IMR-90 (cell line): ENCODE data around the gene PHACTR3. TPM values are rescaled to one million over a fixed set of nuclear protein-coding genes. Genes with fewer than 3 reads are reported as not detected.

ENCODE experiments used
- ATAC-seq: fragments of 200-7000 bp; cut with Tn5 transposase; 2 replicates; pipeline ENCODE4 v1.9.1; 2020; ENCODE audit warnings: low read depth, mild to moderate bottlenecking, moderate library complexity
- BruUV-seq: library from RNA; stranded (reverse); fragments of 400-500 nt; replicated peaks from 2 replicates; lab custom pipeline; 2021; lab: Mats Ljungman, UMichigan
- CTCF ChIA-PET: fragments of 300-600 bp; formaldehyde crosslinking; extraction: SDS; loops from one replicate; lab custom pipeline; 2021; ENCODE audit warnings: antibody characterized with exemption; lab: Yijun Ruan, JAX
- POLR2A ChIA-PET: fragments of 300-600 bp; sonication (Branson Sonifier 250); formaldehyde crosslinking; loops from one replicate; lab custom pipeline; 2022; ENCODE audit warnings: antibody characterized with exemption; ENCODE audit not compliant: unreplicated experiment; lab: Charles Lee
- DNase-seq: peaks from one replicate; pipeline ENCODE4 v3.0.0; 2013
- H2AFZ ChIP-seq: replicated peaks from 2 replicates; pipeline ENCODE3; 2013; ENCODE audit warnings: low read length, mild to moderate bottlenecking; ENCODE audit not compliant: poor library complexity
- H2AK5ac ChIP-seq: 2 replicates; pipeline ENCODE4 v1.6.1; 2013; ENCODE audit warnings: low read depth, low read length, inconsistent platforms
- H2AK9ac ChIP-seq: replicated peaks from 2 replicates; pipeline ENCODE3; 2013; ENCODE audit warnings: mild to moderate bottlenecking, low read depth, low read length, moderate library complexity; ENCODE audit not compliant: poor library complexity
- H2BK120ac ChIP-seq: 2 replicates; pipeline ENCODE4 v1.6.1; 2013; ENCODE audit warnings: low read depth, low read length, inconsistent platforms
- H2BK15ac ChIP-seq: 3 replicates; pipeline ENCODE4 v1.6.1; 2013; ENCODE audit warnings: low read depth, low read length, inconsistent platforms
- H2BK20ac ChIP-seq: 2 replicates; pipeline ENCODE4 v1.6.1; 2013; ENCODE audit warnings: low read depth, mild to moderate bottlenecking, inconsistent platforms, low read length, moderate library complexity
- H2BK5ac ChIP-seq: 2 replicates; pipeline ENCODE4 v1.6.1; 2013; ENCODE audit warnings: mild to moderate bottlenecking, low read depth, low read length, inconsistent platforms; ENCODE audit not compliant: poor library complexity, severe bottlenecking
- H3K14ac ChIP-seq: replicated peaks from 2 replicates; pipeline ENCODE4 v1.6.1; 2013; ENCODE audit warnings: low read depth, low read length, inconsistent platforms
- H3K18ac ChIP-seq: 2 replicates; pipeline ENCODE4 v1.6.1; 2013; ENCODE audit warnings: low read depth, low read length, control low read depth
- H3K23ac ChIP-seq: 2 replicates; pipeline ENCODE4 v1.6.1; 2013; ENCODE audit warnings: low read depth, low read length, inconsistent platforms
- H3K27ac ChIP-seq: 2 replicates; pipeline ENCODE4 v1.5.1; 2013; ENCODE audit warnings: mild to moderate bottlenecking, control low read depth, low read length; ENCODE audit not compliant: insufficient read depth
- H3K27me3 ChIP-seq: 2 replicates; pipeline ENCODE4 v1.6.1; 2013; ENCODE audit warnings: low read length; ENCODE audit not compliant: control insufficient read depth, insufficient read depth
- H3K36me3 ChIP-seq: 2 replicates; pipeline ENCODE4 v1.6.1; 2013; ENCODE audit warnings: low read length, mixed read lengths; ENCODE audit not compliant: control insufficient read depth, insufficient read depth
- H3K4ac ChIP-seq: 2 replicates; pipeline ENCODE4 v1.6.1; 2013; ENCODE audit warnings: low read depth, low read length, inconsistent platforms
- H3K4me1 ChIP-seq: 2 replicates; pipeline ENCODE4 v1.6.1; 2013; ENCODE audit warnings: low read length, mixed read lengths; ENCODE audit not compliant: control insufficient read depth, insufficient read depth
- H3K4me2 ChIP-seq: 2 replicates; pipeline ENCODE4 v1.6.1; 2013; ENCODE audit warnings: low read depth, mild to moderate bottlenecking, control low read depth, low read length, moderate library complexity
- H3K4me3 ChIP-seq: 2 replicates; pipeline ENCODE4 v1.5.1; 2013; ENCODE audit warnings: low read depth, mild to moderate bottlenecking, control low read depth, low read length, moderate library complexity; ENCODE audit not compliant: insufficient read depth
- H3K56ac ChIP-seq: 2 replicates; pipeline ENCODE4 v1.6.1; 2013; ENCODE audit warnings: low read length, inconsistent platforms; ENCODE audit not compliant: insufficient read depth; ENCODE audit errors: extremely low read depth
- H3K79me1 ChIP-seq, 2 experiments: 2 replicates each; pipeline ENCODE4 v1.6.1; 2013; ENCODE audit warnings: low read length in 2 of 2, inconsistent platforms in 1 of 2, low read depth in 1 of 2
- H3K9ac ChIP-seq: 2 replicates; pipeline ENCODE4 v1.6.1; 2013; ENCODE audit warnings: low read depth, low read length, control low read depth
- H3K9me1 ChIP-seq: 2 replicates; pipeline ENCODE4 v1.6.1; 2013; ENCODE audit warnings: low read length, inconsistent platforms; ENCODE audit not compliant: insufficient read depth
- H3K9me3 ChIP-seq: 2 replicates; pipeline ENCODE4 v1.6.1; 2013; ENCODE audit warnings: low read length; ENCODE audit not compliant: control insufficient read depth, insufficient read depth
- H4K20me1 ChIP-seq: 2 replicates; pipeline ENCODE4 v1.6.1; 2013; ENCODE audit warnings: low read length, inconsistent platforms; ENCODE audit not compliant: insufficient read depth
- H4K5ac ChIP-seq: 2 replicates; pipeline ENCODE4 v1.6.1; 2013; ENCODE audit warnings: mild to moderate bottlenecking, low read depth, low read length, control low read depth
- H4K8ac ChIP-seq, 2 experiments: 2 replicates each; pipeline ENCODE4 v1.6.1; 2013; ENCODE audit warnings: low read depth in 2 of 2, low read length in 2 of 2, control low read depth in 1 of 2, inconsistent platforms in 1 of 2
- H4K91ac ChIP-seq: 2 replicates; pipeline ENCODE4 v1.6.1; 2013; ENCODE audit warnings: low read depth, low read length, inconsistent platforms; ENCODE audit not compliant: insufficient read depth
- BHLHE40 ChIP-seq: fragments of 150-350 bp; IDR thresholded peaks from 2 replicates; pipeline ENCODE4 v1.6.1; 2016; ENCODE audit warnings: mild to moderate bottlenecking, low read depth, low read length
- CEBPB ChIP-seq: IDR thresholded peaks from 2 replicates; pipeline ENCODE4 v1.6.1; 2012; ENCODE audit warnings: low read depth, low read length, improper control_type of control experiment
- CHD1 ChIP-seq: IDR thresholded peaks from 2 replicates; pipeline ENCODE4 v1.6.1; 2012; ENCODE audit warnings: low read depth, low read length, improper control_type of control experiment
- CTCF ChIP-seq: conservative IDR thresholded peaks from 2 replicates; pipeline ENCODE4 v1.5.1; 2012; ENCODE audit warnings: mild to moderate bottlenecking, low read depth, low read length, improper control_type of control experiment
- ELK1 ChIP-seq: fragments of 150-350 bp; IDR thresholded peaks from 2 replicates; pipeline ENCODE4 v1.6.1; 2016; ENCODE audit warnings: low read depth, mild to moderate bottlenecking, low read length, moderate library complexity, borderline replicate concordance
- MAFK ChIP-seq: IDR thresholded peaks from 2 replicates; pipeline ENCODE4 v1.6.1; 2012; ENCODE audit warnings: low read depth, low read length, improper control_type of control experiment
- MAZ ChIP-seq: IDR thresholded peaks from 2 replicates; pipeline ENCODE4 v1.6.1; 2012; ENCODE audit warnings: low read depth, mild to moderate bottlenecking, low read length, improper control_type of control experiment, moderate library complexity, borderline replicate concordance
- NFE2L2 ChIP-seq: fragments of 150-350 bp; IDR thresholded peaks from 2 replicates; pipeline ENCODE4 v1.6.1; 2016; ENCODE audit warnings: low read depth, mild to moderate bottlenecking, low read length
- POLR2A ChIP-seq: IDR thresholded peaks from 2 replicates; pipeline ENCODE4 v1.6.1; 2012; ENCODE audit warnings: mild to moderate bottlenecking, low read depth, low read length
- RAD21 ChIP-seq: IDR thresholded peaks from 2 replicates; pipeline ENCODE4 v1.6.1; 2012; ENCODE audit warnings: low read length, improper control_type of control experiment
- RCOR1 ChIP-seq: IDR thresholded peaks from 2 replicates; pipeline ENCODE4 v1.6.1; 2012; ENCODE audit warnings: mild to moderate bottlenecking, low read length, improper control_type of control experiment; ENCODE audit not compliant: insufficient replicate concordance
- RFX5 ChIP-seq: IDR thresholded peaks from 2 replicates; pipeline ENCODE4 v1.8.0; 2012; ENCODE audit warnings: low read depth, mild to moderate bottlenecking, low read length, moderate library complexity
- SMC3 ChIP-seq: fragments of 150-350 bp; IDR thresholded peaks from 2 replicates; pipeline ENCODE4 v1.6.1; 2016; ENCODE audit warnings: low read depth, mild to moderate bottlenecking, antibody characterized with exemption, low read length, moderate library complexity
- WGBS, 2 experiments: methylation state at CpG; one replicate each; pipeline versions ENCODE4 v1.1.5 to v1.1.7; 2013; ENCODE audit warnings: missing lambda C conversion rate in 2 of 2; ENCODE audit not compliant: insufficient read length in 1 of 2; ENCODE audit errors: extremely low coverage in 2 of 2; 5-methylcytosine and 5-hydroxymethylcytosine counted together
- dilution Hi-C: fragments of 300-500 bp; cut with HindIII; formaldehyde crosslinking; loops from one replicate; pipeline ENCODE4 v1.14.3; 2018; ENCODE audit warnings: low sequenced_read_pairs; ENCODE audit not compliant: unreplicated experiment
- in situ Hi-C: fragments of 300-500 bp; cut with MboI; formaldehyde crosslinking; loops from 3 replicates; pipeline ENCODE4 v1.14.3; 2019; ENCODE audit warnings: low sequenced_read_pairs, inconsistent platforms, mixed read lengths
- intact Hi-C: fragments of 100-400 bp; cut with micrococcal nuclease; formaldehyde crosslinking; loops from 2 replicates; pipeline ENCODE4 v1.10.0; 2022
- polyA plus RNA-seq, 3 experiments: library from polyadenylated mRNA; depleted of rRNA; stranded (reverse); fragments of >200 nt; gene quantifications; 2 replicates each; pipeline ENCODE4 v1.2.3, GENCODE V29; 2012; ENCODE audit warnings: low replicate concordance in 1 of 3
- total RNA-seq: library from RNA; depleted of rRNA; stranded (reverse); fragments of >200 nt; gene quantifications from 2 replicates; pipeline ENCODE4 v1.2.3, GENCODE V29; 2012

The PHACTR3 gene
- total and polyA plus RNA-seq, 2 of the 4 experiments (the other 2 are of a cell fraction) = not detected

DNA sequence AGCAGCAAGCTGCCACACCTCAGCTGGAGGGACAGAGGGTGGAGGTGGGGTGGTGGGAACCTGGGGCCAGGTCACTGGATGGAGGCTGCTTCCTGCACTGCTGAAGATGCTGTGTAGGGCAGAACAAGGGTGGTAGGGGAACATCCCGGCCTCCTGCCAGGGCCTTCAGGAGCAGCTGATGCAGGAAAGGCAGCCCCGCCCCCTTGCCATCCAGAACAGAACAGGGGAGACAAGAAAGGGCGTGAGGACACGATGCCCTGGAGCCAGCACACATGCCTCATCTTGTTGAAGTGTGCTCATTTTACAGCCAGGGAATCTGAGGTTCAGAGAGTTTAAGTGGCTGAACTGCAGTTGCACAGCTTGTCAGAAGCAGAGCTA is 43.1 kb upstream of the PHACTR3 start:
- no peak overlapping the region for H3K18ac ChIP-seq
- no peak overlapping the region for H2AK5ac ChIP-seq
- no peaks in the 10 kb centered on the region for H3K4me1 ChIP-seq
- CTCF ChIA-PET = interaction anchor here (1.5 kb wide), 1 partner anchor 11 kb away, joined by 5 read pairs; no protein-coding TSS in a partner anchor
- no peak overlapping the region for H4K91ac ChIP-seq
- no peak overlapping the region for H2AFZ ChIP-seq
- in situ Hi-C loops = no loop called here
- DNase-seq (no peak), ATAC-seq (no peak)
- H2BK20ac ChIP-seq = no peak overlapping the region
- no peaks in the 10 kb centered on the region for H3K9me1 ChIP-seq
- no peak overlapping the region for H3K4me2 ChIP-seq
- 0 out of 2 replicates have a peak, but pooled peaks cover 2% of the 10 kb centered on the region for H3K9me3 ChIP-seq
- H4K5ac ChIP-seq = no peak overlapping the region
- no peak overlapping the region for H3K14ac ChIP-seq
- H3K4ac ChIP-seq = no peak overlapping the region
- TF ChIP-seq MAZ (no peak), RFX5 (no peak), CEBPB (no peak), ELK1 (no peak), CTCF (no peak), NFE2L2 (no peak), MAFK (no peak), CHD1 (no peak), RCOR1 (no peak), SMC3 (no peak), POLR2A (no peak), RAD21 (no peak), BHLHE40 (no peak)
- H3K27ac ChIP-seq = no peak overlapping the region
- H3K27me3 ChIP-seq = no peaks in the 10 kb centered on the region
- H2BK15ac ChIP-seq = no peak overlapping the region
- H3K23ac ChIP-seq = no peak overlapping the region
- H4K8ac ChIP-seq = no peak overlapping the region
- 25% methylated on average over 2 of the region's 4 CpGs; no CpG with 5 or more reads in 1 of the 2 experiments for WGBS, 2 experiments
- H3K36me3 ChIP-seq = no peaks in the 10 kb centered on the region
- H3K9ac ChIP-seq = no peak overlapping the region
- H2BK5ac ChIP-seq = no peak overlapping the region
- H2AK9ac ChIP-seq = no peak overlapping the region
- no peaks in the 10 kb centered on the region for H3K79me1 ChIP-seq
- no peaks in the 10 kb centered on the region for H4K20me1 ChIP-seq
- H2BK120ac ChIP-seq = no peak overlapping the region
- dilution Hi-C loops = no loop called here
- POLR2A ChIA-PET = no interaction called here
- no peak overlapping the region for H3K4me3 ChIP-seq
- H3K56ac ChIP-seq = no peak overlapping the region
- intact Hi-C loops = no loop called here
- BruUV-seq = no TSS peak
